Stimulated activated CD4-positive, alpha-beta T cell treated with anti-CD3 and anti-CD28 coated beads, Interleukin-15, amount 100 ng/mL, for 48 hours (primary cell): ENCODE results near the gene CDC26.
"Not testable (repeated sequence)": the region's sequence is repeated elsewhere in the genome, so short reads cannot be mapped to it uniquely, and the experiment has no call there.

Source experiments
- DNase-seq, 2 donors: peaks; one replicate each; pipeline ENCODE4 v3.0.0-alpha.2; 2020; ENCODE audit warnings: low read depth in 2 of 2

Gene CDC26

GRCh38 chr9:113293285-113293878 lies 18.0 kb upstream of the CDC26 start:
- DNase-seq = no peak

DNA sequence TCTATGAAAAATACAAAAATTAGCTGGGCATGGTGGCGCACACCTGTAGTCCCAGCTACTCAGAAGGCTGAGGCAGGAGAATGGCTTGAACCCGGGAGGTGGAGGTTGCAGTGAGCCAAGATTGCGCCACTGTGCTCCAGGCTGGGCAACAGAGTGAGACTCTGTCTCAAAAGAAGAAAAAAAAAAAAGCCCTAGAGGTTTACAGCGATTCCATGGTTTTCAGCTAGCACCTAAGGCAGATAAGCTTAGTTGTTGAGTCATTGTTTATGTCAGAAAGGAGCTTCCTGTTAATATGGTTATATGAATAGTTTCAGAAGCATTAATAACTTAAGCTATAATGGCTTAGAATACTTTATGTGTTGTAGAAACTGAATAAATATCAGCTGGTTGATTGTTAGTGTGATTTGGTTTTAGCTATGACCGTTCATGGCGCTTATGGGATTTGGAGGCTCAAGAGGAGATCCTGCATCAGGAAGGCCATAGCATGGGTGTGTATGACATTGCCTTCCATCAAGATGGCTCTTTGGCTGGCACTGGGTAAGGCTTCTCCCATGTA lies 14.8 kb upstream of the CDC26 start:
- DNase-seq = no peak

- no peak for DNase-seq
Measured at GRCh38 chr9:113289091-113289490, 13.7 kb upstream of the CDC26 start.

- no peak for DNase-seq
Measured at GRCh38 chr9:113281356-113281755, 6.0 kb upstream of the CDC26 start.

- DNase-seq = no peak
Measured at GRCh38 chr9:113278840-113279239, 3.5 kb upstream of the CDC26 start.

- DNase-seq = no peak
Measured at GRCh38 chr9:113274474-113275156, 757 bp downstream of the CDC26 start.

DNA sequence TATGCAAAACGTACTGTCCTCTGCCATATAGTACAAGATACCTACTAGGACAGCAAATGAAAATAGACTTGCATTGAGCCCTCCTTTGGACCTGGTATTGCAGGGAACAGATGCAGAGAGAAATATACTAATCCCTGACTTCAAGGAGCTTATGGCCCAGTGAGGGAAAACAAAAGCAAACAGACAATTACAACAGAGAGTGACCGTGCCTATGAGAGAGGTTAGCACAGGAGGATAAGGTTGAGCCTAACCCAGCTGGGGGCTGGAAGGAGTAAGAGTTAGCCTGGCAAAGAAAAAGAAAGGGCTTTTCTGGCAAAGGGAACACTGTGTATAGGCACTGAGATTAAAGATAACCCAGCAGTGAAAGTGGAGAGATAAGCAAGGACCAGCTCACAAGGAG lies 5.5 kb downstream of the CDC26 start:
- DNase-seq = no peak

DNA sequence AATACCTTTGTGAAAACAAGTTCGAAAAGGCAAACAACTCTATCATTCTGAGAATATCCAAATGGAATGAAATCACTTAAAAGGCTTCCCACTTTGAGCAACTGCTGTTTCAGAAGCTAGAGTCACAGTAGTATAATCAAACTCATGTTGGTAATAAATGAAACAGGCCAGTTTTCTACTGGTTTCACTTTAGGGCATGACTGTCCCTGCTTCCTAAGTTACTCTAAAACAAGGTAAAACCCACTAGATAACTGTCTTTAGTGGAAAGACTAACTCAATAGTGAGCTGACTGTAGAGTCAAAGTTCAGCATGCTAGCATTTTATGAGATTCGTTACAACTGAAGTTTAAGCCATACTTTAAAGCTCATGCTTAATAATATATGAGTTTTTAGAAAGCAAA lies 6.0 kb downstream of the CDC26 start:
- DNase-seq = no peak

GRCh38 chr9:113267911-113268566 lies 7.3 kb downstream of the CDC26 start:
- no peak for DNase-seq

- no peak for DNase-seq
Measured at GRCh38 chr9:113266174-113266573, 9.2 kb downstream of the CDC26 start.

GRCh38 chr9:113261917-113262671 lies 13.3 kb downstream of the CDC26 start:
- no peak for DNase-seq

- DNase-seq = no peak
Measured at GRCh38 chr9:113258282-113258681, 17.1 kb downstream of the CDC26 start.

GRCh38 chr9:113257863-113258262 lies 17.5 kb downstream of the CDC26 start:
- no peak for DNase-seq

DNA sequence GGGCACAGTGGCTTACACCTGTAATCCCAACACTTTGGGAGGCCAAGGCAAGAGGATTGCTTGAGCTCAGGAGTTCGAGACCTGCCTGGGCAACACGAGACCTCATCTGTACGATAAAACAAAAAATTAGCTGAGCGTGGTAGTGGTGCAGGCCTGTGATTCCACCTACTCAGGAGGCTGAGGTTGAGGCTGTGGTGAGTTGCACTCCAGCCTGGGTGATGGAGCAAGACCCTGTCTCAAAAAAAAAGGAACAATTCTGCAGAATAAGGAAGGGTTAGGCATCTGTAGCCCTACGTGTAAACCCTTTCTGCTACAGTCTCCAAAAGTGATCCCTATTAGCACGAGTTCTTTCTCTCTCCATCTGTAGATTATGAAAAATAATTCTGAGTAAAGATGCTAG lies 19.9 kb downstream of the CDC26 start:
- no peak for DNase-seq

GRCh38 chr9:113254991-113255390 lies 20.4 kb downstream of the CDC26 start:
- DNase-seq = no peak

GRCh38 chr9:113250807-113251206 lies 24.6 kb downstream of the CDC26 start:
- no peak for DNase-seq

- DNase-seq = not testable (repeated sequence)
Measured at GRCh38 chr9:113249661-113250060, 25.7 kb downstream of the CDC26 start.

DNA sequence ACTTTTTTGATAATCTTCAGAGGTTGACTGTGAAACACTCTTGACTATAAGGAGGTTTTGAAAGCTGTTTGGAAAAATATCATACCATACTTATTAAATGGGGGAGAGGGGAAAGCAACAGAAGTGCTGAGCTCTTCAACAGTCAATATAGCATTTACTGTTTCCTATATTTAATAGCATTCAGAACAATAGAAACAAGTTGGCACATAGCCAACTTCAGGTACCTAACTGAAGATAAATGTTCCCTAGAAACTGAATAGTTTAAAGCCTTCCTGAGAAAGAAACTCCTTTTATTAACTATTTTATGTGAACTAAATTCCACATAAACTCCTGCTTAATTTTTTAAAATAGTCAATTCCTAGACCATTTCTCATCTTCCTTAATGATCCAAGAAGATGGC lies 27.7 kb downstream of the CDC26 start:
- no peak for DNase-seq

GRCh38 chr9:113246928-113247327 lies 28.4 kb downstream of the CDC26 start:
- no peak for DNase-seq

DNA sequence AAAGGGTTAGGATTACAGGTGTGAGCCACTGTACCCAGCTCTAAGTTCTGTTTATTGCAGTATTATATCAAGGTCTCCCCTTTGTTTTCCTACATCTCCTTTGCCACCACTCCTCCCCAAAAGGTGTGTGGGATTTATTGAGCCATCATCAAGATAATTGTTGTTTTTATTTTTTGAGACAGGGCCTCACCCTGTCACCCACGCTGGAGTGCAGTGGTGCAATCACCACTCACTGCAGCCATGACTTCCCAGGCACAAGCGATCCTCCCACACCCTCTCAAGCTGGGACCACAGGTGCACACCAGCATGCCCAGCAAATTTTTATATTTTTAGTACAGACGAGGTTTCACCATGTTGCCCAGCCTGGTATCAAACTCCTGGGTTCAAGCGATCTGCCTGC lies 29.5 kb downstream of the CDC26 start:
- DNase-seq = no peak

DNA sequence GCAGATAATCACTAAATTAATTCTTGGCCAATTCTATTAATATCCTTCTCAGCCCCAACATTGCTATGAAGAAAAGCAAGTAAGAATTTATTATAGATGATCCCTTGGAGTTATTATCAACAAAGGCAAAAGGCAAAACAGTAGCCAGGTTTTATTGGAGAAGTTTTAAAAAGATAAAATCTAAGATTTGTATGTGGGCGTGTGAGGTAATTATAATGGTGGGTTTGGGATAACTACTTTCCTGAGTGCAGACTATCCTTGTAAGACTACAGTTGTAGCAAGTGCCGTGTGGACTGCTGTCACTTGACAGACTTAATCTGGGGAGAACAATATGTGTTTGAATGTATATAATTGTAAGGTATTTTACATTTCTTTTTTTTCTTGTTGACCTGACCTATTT lies 30.8 kb downstream of the CDC26 start:
- no peak for DNase-seq

DNA sequence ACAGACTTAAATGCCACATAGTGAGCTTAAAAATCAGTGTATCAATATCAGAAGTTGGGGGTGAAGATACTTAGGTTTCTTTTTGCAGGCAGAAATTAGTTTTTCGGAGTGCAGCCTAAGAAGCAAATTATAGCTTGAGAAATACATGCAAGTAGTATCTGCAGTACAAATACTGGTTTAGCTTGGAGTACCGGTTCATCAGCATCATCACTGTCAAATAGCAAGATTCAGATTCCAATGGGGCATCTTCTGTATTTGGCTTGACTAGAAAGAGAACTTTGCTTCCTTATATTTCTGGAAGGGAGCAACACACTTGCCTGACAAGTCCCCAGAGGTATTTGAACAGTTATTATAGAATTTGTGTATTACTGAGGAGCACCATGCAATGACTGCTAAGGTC lies 34.2 kb downstream of the CDC26 start:
- no peak for DNase-seq
